KOPT-K1 (cell line): ENCODE measurements around the gene AEBP2.
"Not testable (repeated sequence)": the region's sequence is repeated elsewhere in the genome, so short reads cannot be mapped to it uniquely, and the experiment has no call there.

Experiments
- H3K27ac ChIP-seq: fragments of 200-600 bp; sonication (generic); 2 replicates; pipeline ENCODE4 v1.5.1; 2016; ENCODE audit warnings: antibody characterized with exemption, mild to moderate bottlenecking, low read depth, low read length; ENCODE audit not compliant: poor library complexity, severe bottlenecking
- H3K36me3 ChIP-seq: fragments of 200-600 bp; sonication (generic); 2 replicates; pipeline ENCODE4 v1.5.1; 2017; ENCODE audit warnings: antibody characterized with exemption, mild to moderate bottlenecking, low read length, moderate library complexity; ENCODE audit not compliant: insufficient read depth
- H3K9me3 ChIP-seq: fragments of 200-600 bp; sonication (generic); 2 replicates; pipeline ENCODE4 v1.5.1; 2017; ENCODE audit warnings: antibody characterized with exemption, low read length, mild to moderate bottlenecking; ENCODE audit not compliant: insufficient read depth, poor library complexity, severe bottlenecking

The AEBP2 gene

GRCh38 chr12:19439059-19440018, at the start of gene AEBP2:
Gene AEBP2, plus strand, starts transcription at chr12:19439492. Its CDS starts 208 bp downstream, at chr12:19439700.
- H3K27ac ChIP-seq = peak within 1 kb of the TSS; percentile 96
- H3K9me3 ChIP-seq = no peaks in the 10 kb centered on the region
- H3K36me3 ChIP-seq = peaks cover 19% of the 10 kb centered on the region

GRCh38 chr12:19390051-19390598, 49.2 kb upstream of the AEBP2 start:
- H3K9me3 ChIP-seq = no peaks in the 10 kb centered on the region
- no peaks in the 10 kb centered on the region for H3K36me3 ChIP-seq
- H3K27ac ChIP-seq = no peak overlapping the region

DNA sequence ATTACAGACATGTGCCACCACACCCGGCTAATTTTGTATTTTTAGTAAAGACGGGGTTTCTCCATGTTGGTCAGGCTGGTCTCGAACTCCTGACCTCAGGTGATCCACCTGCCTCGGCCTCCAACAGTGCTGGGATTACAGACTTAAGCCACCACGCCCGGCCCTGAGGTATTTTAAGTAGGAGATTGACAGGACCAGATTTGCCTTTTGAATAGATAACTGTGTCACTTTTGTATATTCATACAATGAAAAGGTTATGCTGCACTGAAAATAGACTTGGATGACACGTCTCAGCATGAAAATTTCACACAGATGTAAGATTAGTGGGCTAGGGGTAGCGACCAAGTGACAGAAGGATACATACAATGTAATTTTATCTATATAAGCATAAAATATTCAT, 46.6 kb upstream of the AEBP2 start:
- H3K9me3 ChIP-seq, H3K27ac ChIP-seq, H3K36me3 ChIP-seq: not testable (repeated sequence)

DNA sequence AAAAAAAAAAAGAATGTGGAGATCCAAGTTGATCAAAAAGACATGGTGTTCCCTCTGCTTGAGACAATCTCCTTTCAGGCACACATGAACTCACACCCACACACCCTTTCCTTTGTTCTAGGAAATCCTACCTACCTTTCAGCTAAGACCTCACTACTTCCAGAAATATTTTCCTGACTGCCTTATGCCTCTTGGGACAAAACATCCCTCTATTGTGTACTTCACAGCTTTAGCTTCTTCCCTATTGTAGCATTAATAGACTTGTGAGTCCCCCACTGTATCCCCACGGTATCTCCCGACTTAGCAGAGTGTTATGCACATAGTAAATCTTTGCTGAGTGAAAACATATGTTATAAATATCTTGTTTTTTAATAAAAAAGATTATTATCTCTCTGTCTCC, 44.9 kb upstream of the AEBP2 start:
- Histone ChIP-seq H3K36me3 (no peaks in the 10 kb centered on the region), H3K9me3 (no peaks in the 10 kb centered on the region), H3K27ac (no peak overlapping the region)

DNA sequence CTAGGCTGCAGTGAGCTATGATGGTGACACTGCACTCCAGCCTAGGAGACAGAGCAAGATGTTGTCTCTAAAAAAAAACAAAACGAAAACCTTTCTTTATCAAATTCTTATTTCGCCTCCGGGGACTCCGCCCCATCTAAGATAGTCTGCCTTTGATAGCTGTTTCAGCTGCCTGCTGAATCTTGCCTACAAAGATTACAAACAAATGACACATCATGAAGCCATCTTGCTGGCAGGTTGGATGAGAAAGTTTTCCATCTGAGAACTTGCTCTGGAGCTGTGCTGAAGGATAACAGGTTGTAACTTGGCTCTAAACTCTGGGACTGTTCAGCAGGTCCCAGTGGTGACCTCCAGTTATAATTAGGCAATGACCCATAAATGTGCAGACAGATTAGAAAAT, 41.8 kb upstream of the AEBP2 start:
- H3K27ac ChIP-seq = no peak overlapping the region
- no peaks in the 10 kb centered on the region for H3K9me3 ChIP-seq
- H3K36me3 ChIP-seq = no peaks in the 10 kb centered on the region

- H3K27ac ChIP-seq = no peak overlapping the region
- H3K9me3 ChIP-seq = no peaks in the 10 kb centered on the region
- H3K36me3 ChIP-seq = no peaks in the 10 kb centered on the region
Observed at GRCh38 chr12:19398376-19399363, 40.6 kb upstream of the AEBP2 start.

DNA sequence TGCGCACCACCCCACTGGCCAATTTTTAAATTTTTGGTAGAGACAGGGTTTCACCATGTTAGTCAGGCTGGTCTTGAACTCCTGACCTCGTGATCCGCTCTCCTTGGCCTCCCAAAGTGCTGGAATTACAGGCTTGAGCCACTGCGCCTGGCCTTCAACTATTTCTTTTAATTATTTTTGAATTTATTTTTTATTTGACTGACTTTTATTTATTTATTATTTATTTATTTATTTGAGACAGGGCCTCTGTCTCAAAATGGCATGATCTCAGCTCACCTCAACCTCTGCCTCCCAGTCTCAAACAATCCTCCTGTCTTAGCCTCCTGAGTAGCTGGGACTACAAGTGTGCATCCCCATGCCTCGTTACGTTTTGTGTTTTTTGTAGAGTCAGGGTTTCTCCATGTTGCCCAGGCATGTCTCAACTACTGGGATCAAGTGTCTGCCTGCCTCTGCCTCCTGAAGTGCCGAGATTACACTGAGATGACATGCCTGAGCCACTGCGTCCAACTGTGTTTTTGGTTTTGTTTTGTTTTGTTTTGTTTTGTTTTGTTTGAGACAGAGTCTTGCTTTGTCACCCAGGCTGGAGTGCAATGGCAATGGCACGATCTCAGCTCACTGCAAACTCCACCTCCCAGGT, 38.5 kb upstream of the AEBP2 start:
- H3K9me3 ChIP-seq, H3K36me3 ChIP-seq, H3K27ac ChIP-seq: not testable (repeated sequence)

DNA sequence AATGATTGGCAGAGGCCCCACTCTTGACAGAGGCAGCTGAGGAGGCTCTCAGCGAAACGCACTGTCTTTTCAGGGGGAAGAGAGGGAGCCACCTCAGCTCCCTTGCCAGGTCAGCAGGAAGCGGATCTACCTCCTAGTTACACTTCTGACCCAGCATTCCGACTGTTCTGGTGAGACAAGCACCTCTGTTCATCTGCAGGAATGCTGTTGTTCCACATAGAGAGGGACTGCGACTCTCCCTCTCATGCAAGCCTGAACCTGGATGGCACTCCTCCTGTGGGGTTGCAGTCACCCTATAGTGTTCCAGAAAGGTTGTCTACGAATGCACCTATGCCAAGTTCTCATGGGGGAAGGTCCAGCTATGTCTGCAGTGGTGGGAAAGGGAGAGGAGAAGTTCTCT, 37.1 kb upstream of the AEBP2 start:
- Histone ChIP-seq H3K27ac (peak overlapping the region; percentile 91), H3K9me3 (no peaks in the 10 kb centered on the region), H3K36me3 (no peaks in the 10 kb centered on the region)

GRCh38 chr12:19402743-19403431, 36.4 kb upstream of the AEBP2 start:
- Histone ChIP-seq H3K27ac (peak overlapping the region; percentile 91), H3K36me3 (no peaks in the 10 kb centered on the region)

DNA sequence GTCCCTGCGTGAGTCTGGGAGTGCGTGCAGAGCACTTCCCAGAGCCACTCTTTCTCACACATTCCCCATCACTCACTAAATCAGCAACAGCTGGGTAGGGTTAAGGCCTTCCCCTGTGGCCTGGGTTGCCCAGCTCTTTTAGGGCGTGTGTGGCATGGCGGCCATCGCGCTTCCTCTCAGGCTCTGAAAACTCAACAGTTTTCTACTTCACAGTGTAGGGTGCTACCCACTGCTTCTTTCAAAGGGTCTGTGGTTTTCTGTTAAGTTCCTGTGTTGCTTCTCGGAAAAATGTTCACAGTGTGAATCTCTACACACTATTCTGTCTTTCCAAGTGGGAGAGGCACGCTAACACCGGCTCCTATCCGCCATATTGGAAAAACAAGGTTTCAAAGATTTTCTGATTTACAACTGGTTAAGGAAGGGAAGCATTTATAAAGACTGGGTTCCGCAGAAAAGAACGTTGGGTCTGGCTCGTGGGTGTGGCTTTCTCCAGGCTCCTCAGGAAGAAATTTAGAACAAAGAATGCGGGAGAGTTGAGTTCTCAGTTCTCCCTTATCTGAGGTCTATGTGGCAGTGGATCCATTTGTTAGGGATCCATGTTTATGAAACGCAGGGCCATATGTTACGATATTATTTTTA, 34.9 kb upstream of the AEBP2 start:
- H3K36me3 ChIP-seq = no peaks in the 10 kb centered on the region
- H3K27ac ChIP-seq = peak overlapping the region; percentile 91
- H3K9me3 ChIP-seq = no peaks in the 10 kb centered on the region

More at GRCh38 chr12:19402743-19403431, 36.4 kb upstream of the AEBP2 start:
- H3K9me3 ChIP-seq = no peaks in the 10 kb centered on the region

DNA sequence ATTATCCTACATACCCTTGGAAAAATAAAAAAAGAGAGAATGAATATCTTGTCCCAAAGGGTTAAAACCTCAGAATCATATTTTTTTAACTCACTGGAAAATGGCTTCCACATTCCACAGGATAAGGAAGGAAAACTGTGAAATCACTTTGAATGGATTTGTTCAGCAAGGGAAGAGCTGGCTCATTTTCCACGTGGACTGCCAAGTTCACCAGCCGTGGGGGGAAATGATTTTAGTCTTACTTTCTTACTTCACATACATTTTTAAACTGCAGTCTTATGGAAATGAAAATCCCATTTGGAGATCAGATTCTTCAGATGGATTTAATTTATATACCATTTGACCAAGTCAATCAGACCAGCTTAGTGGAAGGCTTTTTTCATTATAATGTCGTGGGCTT, 29.9 kb upstream of the AEBP2 start:
- Histone ChIP-seq H3K36me3 (no peaks in the 10 kb centered on the region), H3K27ac (no peak overlapping the region), H3K9me3 (no peaks in the 10 kb centered on the region)

DNA sequence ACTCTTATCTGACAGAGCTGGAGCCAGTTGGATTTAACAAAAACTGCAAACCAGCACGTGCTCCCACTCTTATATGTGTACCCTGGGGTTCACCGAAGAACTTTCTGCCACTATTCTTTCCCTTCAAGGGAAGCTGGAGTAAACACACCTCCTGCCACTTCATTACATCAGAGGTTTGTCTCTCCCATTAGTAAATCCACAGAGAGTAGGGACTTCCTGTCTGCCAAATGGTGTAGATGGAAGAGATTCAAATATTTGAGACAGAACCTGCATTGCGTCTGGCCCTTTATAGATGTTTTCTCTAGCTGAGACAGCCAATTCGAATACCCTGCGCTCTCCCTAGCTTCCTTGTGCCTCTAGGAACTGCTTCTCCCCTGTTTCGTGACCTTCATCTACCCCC, 29.1 kb upstream of the AEBP2 start:
- H3K9me3 ChIP-seq = no peaks in the 10 kb centered on the region
- no peaks in the 10 kb centered on the region for H3K36me3 ChIP-seq
- H3K27ac ChIP-seq = peak overlapping the region; percentile 2

- Histone ChIP-seq H3K27ac (no peak overlapping the region), H3K36me3 (no peaks in the 10 kb centered on the region), H3K9me3 (no peaks in the 10 kb centered on the region)
Observed at GRCh38 chr12:19410629-19411185, 28.6 kb upstream of the AEBP2 start.
